Measurements from ENCODE around the gene PDXK.

DNA sequence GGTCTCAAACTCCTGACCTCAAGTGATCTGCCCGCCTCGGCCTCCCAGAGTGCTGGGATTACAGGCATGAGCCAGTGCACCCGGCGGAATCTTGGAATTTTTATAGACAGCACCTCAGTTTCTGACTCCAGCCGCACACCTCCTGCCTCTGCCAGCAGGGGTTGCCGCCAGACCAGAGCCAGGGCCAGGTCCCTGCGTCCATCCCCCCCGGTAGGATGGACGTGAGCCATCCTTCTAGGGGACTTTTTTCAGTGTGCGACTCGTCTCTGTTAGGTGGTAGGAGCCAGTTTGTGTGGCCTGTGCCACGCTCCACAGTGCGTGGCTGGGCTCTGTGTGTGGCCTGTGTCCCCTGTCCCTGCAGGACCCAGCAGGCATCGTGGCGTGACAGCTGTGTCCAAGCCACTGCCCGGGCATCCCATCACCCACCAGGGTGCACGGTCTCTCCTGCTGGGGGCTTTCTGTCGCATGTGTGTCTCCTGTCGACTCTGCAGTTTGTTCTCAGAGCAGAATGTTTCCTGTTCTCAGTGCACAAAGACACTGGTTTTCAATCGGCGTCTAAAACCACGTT is 41.5 kb downstream of the PDXK start:
- no peak for TF ChIP-seq EZH2 (IDR thresholded peaks at IDR 0.05; ENCODE audit: low read length)
- TF ChIP-seq, protein P1, sequence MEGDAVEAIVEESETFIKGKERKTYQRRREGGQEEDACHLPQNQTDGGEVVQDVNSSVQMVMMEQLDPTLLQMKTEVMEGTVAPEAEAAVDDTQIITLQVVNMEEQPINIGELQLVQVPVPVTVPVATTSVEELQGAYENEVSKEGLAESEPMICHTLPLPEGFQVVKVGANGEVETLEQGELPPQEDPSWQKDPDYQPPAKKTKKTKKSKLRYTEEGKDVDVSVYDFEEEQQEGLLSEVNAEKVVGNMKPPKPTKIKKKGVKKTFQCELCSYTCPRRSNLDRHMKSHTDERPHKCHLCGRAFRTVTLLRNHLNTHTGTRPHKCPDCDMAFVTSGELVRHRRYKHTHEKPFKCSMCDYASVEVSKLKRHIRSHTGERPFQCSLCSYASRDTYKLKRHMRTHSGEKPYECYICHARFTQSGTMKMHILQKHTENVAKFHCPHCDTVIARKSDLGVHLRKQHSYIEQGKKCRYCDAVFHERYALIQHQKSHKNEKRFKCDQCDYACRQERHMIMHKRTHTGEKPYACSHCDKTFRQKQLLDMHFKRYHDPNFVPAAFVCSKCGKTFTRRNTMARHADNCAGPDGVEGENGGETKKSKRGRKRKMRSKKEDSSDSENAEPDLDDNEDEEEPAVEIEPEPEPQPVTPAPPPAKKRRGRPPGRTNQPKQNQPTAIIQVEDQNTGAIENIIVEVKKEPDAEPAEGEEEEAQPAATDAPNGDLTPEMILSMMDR (optimal IDR thresholded peaks at IDR 0.05 in 1 of 3, IDR thresholded peaks at IDR 0.05 in 1 of 3, conservative IDR thresholded peaks at IDR 0.05 in 1 of 3; ENCODE audit: extremely low read depth in 1 of 3, insufficient read depth in 2 of 3, low read length in 3 of 3), result no peak
